ENCODE results near the gene MRPL37. TPM values are rescaled to one million over a fixed set of nuclear protein-coding genes. Genes with fewer than 3 reads are reported as not detected.

The MRPL37 gene
- total and polyA plus RNA-seq, 12 donors = 33.0 to 97.4 (median 88.7) TPM

GRCh38 chr1:54168206-54168965 is 31.6 kb upstream of the MRPL37 start:
- intact Hi-C loops (cut with DNase I) = no loop called here
- no peak overlapping the region for H3K27ac ChIP-seq
- no peak for TF ChIP-seq CTCF (IDR thresholded peaks at IDR 0.05)
- ATAC-seq (no peak), DNase-seq (no peak)
- H3K27me3 ChIP-seq = no peaks in the 10 kb centered on the region
- H3K9me3 ChIP-seq = no peaks in the 10 kb centered on the region
- no peaks in the 10 kb centered on the region for H3K4me1 ChIP-seq
- H3K4me3 ChIP-seq = no peak overlapping the region
- peaks cover 0 to 5% (median 0%) of the 10 kb centered on the region in 9 donors for H3K36me3 ChIP-seq
- WGBS, 2 donors = 81 to 88% methylated on average over 8 of the region's 8 CpGs

- ATAC-seq (no peak), DNase-seq (no peak)
- intact Hi-C loops (cut with DNase I) = no loop called here
- TF ChIP-seq CTCF (IDR thresholded peaks at IDR 0.05) = no peak
- WGBS, 2 donors = 81 to 83% methylated on average over 3 of the region's 3 CpGs
- peaks cover 0 to 6% (median 0%) of the 10 kb centered on the region in 9 donors for H3K36me3 ChIP-seq
- H3K4me3 ChIP-seq = no peak overlapping the region
- H3K27ac ChIP-seq = no peak overlapping the region
- no peaks in the 10 kb centered on the region for H3K4me1 ChIP-seq
- no peaks in the 10 kb centered on the region for H3K27me3 ChIP-seq
- H3K9me3 ChIP-seq = no peaks in the 10 kb centered on the region
These were observed 30.9 kb upstream of the MRPL37 start for GRCh38 chr1:54169068-54169467.

GRCh38 chr1:54171016-54171415 is 29.0 kb upstream of the MRPL37 start:
- DNase-seq = no peak
- H3K36me3 ChIP-seq = peaks cover 0 to 17% (median 0%) of the 10 kb centered on the region in 9 donors
- intact Hi-C loops (cut with DNase I) = no loop called here
- TF ChIP-seq CTCF (IDR thresholded peaks at IDR 0.05) = no peak
- no peak for ATAC-seq
- H3K27ac ChIP-seq = no peak overlapping the region
- no peaks in the 10 kb centered on the region for H3K9me3 ChIP-seq
- H3K4me3 ChIP-seq = no peak overlapping the region
- H3K4me1 ChIP-seq = no peaks in the 10 kb centered on the region
- H3K27me3 ChIP-seq = no peaks in the 10 kb centered on the region
- WGBS, 2 donors = 83% methylated on average over 8 of the region's 8 CpGs

- WGBS, 2 donors = 92 to 93% methylated on average over 8 of the region's 8 CpGs
- no peak for ATAC-seq
- Histone ChIP-seq H3K4me3 (no peak overlapping the region), H3K9me3 (no peaks in the 10 kb centered on the region), H3K36me3 (peaks cover 0 to 18% (median 0%) of the 10 kb centered on the region in 9 donors), H3K27me3 (no peaks in the 10 kb centered on the region), H3K4me1 (no peaks in the 10 kb centered on the region), H3K27ac (no peak overlapping the region)
- no peak for DNase-seq
- intact Hi-C loops (cut with DNase I) = no loop called here
- TF ChIP-seq CTCF (IDR thresholded peaks at IDR 0.05) = no peak
These were observed 28.4 kb upstream of the MRPL37 start for GRCh38 chr1:54171606-54172005.

Measured in heart right ventricle (tissue), 16 donors.